Measurements from ENCODE around the gene CSNK2A2.

The CSNK2A2 gene

DNA sequence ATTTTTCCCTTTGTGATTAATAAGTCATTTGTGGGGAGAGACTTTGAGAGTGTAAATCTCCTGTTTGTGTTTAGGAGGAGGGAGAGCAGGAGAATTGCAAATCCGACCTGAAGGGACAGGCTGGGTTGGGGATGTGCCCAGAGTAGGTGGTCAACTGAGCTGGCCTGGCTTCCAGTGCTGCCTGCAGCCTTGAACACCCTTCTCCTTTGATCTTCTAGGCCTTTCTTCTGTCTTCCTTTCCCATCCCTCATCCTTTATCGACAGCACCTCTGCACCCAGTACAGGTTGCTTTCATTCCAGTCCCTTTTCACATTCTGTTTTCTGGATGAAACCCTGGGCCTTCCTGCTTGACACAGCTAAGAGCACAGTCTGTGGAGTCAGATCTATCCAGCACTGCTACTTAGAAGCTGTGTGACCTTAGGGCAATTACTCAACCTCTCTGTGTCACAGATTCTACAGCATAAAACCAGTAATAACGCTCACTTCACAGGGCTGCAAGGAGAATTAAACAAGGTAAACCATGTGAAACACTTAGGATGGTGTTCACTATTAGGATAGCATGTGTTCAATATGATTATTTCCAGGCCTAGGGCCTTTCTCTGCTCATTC is 1.0 kb upstream of the CSNK2A2 start:
- DNase-seq: no peak

DNA sequence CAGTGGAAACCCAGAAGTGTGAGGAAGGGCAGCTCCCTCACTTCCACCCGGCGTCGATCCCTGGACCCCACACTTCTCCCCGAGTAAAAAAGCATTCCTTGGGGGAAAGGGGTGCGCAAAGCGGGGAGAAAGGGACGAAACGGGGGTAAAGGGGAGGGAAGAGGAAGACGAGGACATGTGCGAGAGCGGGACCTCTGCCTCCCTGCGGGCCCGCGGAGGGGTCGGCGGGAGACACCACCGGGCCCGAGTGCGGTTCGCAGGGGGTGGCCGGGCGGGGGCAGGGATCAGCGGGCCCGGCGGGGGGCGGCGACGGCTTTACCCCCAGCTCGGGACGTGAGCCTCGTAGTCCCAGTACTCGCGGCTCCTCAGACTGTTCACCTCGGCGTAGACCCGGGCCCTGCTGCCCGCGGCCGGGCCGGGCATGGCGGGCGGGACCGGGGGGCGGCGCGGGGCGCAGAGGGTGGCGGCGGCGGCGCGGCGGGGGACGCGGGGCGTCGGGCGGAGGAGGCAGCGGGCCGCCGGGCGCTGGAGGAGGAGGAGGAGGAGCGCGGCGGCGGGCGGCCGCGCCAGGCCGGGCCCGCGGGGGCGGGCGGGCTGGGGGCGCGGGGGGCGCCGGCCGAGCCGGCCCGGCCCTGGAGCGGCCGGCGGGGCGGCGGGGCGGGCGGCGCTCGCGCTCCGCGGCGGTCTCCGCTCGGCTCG is 443 bp downstream of the CSNK2A2 start:
- DNase-seq: no peak

DNA sequence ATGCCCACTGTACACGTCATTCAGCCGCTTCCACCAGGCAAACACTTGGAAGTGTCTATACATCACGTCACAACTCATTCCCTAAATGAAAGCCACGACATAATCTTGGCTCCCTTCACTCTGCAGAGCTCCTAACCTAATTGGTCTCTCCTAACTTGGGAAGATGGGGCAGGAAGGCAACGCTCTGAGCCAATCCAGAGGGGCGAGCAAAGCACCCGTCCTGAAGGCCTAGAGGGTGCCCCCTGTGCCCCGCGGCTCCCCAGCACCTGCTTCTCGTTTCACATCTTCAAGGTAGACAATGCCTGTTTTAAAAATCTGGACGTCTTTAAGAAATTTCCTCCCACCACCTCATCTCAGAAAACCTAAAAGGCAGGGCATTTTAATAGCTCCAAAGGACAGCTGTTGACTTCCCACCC is 1.0 kb downstream of the CSNK2A2 start:
- DNase-seq: peak; percentile 20

DNA sequence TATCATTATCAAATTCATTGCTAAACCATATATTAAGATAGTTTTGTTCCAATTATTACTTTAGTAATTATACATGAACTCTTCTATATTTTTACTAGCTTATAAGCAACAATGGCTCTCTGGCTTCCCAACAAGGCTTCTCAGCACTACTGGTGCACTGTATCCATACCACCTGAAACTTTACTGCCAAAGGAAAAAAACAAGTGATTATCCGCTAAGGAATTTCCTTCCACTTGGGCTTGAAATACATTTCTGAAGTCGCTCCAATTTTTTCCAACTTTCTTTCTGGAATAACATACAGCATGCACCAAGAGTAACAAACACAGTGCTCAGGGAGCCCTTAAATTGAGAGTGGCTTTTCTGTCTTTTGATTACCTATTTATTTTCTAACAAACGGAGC is 2.1 kb downstream of the CSNK2A2 start:
- DNase-seq: no peak

DNA sequence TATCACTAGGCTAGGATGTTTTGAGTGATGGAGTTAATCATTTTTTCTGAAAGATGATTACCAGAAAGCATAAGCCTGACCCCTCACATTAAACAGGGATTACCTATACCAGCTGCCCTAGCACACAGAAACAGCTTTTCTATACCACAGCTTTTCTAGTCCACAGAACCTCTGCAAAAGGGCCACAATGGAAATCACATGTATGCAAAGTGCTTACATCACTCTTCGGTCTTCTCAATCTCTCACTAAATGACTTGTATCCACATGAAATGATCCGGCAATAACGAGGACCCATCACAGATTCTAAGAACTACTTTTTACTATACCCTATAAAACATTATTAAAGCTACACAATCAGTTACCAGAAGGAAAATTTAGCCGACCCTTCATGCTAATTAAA is 2.6 kb downstream of the CSNK2A2 start:
- DNase-seq: no peak

DNA sequence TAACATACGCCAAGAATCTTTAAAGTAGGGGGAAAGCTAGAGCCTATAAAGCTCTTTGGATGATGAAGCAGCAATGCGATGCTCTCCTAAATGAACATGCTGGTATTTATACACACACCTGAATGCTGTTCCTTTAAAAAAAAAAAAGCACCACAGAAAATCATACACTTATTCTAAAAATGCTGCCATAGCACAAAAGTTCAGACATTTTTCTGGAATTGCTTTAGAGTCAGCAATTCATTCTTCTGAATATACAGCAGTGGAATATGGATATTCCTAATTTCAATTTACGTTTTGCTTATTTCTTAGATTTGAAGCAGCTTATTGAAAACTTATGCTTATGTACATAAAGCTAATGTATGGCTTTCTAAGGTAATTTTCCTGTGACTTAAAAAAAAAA is 3.1 kb downstream of the CSNK2A2 start:
- no peak for DNase-seq

DNA sequence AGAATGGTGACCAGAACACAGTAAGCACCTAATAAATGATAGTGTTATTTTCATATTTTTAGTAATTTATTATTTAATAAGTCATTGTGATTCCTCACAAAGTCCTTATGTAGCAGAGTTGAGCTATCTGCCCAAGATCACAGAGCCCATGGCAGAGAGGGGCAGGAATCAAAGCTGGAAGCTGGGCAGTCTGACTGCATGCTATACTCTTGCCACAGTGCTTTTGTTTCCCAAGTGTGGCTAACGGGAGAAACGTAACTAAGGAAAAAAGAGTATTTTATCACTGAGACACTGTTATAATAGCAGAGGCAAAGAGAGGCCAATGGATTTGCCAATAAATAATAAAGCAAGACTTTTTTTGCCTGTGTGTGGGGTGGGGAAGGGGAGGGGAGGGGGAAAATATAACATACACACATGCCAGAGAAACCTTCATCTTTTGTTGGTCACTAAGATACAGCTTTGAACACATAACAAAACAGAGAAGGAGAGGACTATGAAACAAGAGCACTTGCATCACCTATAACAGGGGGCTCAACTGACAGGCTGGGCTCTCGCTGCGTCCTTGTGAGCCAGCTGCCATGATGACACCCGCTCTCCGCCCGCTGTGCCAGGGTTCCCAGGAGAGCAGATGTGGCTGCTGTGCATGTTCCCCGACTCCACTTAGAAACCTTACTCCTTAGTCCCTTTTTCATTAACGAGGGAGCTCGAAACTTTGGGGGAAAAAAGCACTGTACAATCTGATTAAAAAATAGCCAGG is 10.1 kb downstream of the CSNK2A2 start:
- no peak for DNase-seq

DNA sequence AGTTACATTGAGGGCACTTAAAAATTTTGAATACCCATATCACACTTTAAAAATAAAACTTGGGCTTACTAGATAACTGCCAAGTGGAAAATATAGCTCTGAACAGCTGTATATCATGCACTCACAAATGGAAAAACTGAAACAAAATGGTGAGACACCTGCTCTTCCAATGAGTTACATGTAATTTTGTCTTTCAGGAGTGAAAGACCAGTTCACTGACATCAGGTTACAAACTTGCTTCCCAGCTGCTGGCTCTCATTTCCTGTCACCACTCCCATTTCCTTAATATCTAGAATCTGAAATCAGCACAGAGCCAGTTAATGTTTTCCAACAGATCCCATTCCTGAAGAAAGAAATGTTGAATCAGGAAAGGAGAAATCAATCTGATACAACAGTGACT is 10.8 kb downstream of the CSNK2A2 start:
- no peak for DNase-seq

DNA sequence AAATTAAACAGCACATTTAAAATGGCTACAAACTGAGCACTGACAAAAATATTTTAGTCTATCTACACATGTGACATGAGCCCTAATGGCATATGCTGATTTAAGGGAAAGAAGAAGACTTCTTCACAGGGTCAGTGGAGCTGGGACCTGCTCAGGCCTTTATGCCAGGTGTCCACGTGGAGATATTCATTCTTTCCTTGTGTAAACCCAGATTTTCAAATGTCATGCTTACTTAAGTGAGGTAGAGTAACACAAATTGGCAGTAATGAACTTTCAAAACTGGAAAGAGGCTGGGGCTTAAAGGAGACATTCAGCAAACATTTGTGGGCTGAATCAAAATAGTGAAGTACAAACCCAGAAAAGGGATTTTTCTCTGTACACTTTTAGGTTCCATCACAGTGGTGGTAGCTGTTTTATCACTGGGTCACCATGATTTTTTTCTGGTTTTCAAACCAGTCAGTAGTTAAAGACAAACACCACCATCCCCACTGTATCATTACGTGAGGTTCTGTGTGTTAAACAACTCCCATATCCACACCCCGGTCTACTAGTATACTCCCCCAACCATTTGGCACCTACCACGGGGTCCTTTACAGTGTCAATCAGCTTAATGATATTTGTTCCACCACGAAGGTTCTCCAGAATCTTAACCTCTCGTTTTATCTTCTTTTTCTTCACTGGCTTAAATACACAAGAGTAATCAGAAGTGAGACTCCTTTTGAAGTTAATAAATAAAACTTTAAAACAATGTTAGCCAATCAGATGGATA is 11.5 kb downstream of the CSNK2A2 start:
- DNase-seq: no peak

DNA sequence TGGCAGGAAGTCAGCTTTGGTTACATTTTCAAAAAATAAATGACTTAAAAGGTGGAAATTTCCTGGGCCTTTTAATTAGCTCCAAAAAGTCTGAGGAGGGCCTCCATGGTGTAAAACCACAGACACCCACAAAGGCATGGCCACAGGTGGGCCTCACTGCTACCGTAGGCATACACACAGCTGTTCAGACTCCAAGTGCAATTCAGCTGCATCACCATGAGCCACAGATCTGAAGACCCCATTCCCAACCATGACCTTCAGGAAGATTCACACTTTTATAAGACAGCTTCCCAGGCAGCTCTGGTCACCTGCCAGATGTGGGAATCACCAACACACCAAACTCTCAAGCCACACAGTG is 20.6 kb downstream of the CSNK2A2 start:
- DNase-seq: no peak

DNA sequence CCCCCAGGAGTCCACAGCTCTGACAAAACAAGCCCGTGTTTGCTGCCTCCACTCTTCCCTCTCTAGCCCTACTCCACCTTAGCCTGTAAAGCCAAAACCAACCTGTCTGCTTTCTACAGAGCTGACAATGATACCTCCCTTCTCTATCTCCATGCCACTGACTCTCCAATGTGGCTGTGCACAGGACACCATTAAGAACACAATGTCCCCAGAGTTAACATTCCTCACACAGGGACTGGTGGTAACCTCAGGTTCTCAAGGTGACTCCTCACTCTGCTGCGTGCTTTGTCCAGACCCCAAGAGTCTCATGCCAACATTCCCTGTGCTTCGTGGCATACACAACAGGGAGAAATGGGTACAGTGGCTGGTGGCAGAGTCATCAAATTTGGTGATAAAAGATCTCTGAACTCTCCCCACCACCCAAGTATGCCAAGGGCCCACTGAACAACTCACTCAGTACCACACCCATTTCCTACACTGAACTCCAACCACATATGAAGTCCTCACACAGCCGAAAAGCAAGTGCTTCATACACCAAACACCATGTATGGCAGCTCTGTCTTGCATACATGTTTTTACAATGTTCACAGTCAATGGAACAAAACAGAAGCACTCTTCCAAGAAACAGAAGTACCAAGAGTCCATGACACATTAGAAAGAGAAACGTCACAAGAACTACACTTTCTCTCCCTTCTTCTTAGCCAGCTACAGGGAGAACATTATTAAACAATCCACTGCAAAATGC is 21.1 kb downstream of the CSNK2A2 start:
- no peak for DNase-seq

DNA sequence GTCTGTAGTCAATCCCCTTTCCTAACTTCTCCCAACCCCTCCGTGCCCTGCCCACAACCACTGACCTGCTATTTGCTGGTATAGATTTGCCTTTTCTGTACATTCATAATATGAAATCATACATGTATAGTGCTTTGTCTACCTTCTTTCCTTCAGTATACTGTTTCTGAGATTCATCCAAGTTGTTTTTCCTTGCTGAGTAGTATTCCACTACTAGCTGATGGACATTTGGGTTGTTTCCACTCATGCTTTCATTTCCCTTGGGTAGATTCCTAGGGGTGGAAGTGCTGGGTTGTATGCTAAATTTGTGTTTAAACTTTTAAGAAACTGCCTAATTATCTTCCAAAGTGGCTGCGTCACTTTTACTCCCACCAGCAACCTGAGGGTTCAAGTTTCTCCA is 27.7 kb downstream of the CSNK2A2 start:
- DNase-seq: no peak

DNA sequence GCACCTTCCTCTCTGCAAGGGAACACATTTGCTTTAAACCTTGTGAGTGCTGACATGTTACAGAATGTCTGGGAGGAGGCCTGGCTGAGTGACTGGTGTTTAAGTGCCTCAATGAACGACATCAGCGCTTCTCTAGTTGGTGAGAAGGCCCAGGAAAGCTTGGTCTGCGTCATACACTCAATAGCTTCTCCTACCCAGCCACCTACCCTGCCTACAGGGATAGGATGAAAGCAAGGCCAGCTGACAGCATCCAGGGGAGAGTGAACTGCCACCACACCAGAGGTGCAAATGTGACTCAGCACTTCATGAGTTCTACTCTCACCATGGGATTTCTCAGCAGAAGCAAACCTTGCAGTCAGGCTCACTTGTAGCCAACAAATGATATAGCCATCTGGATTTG is 37.1 kb downstream of the CSNK2A2 start:
- DNase-seq: no peak

DNA sequence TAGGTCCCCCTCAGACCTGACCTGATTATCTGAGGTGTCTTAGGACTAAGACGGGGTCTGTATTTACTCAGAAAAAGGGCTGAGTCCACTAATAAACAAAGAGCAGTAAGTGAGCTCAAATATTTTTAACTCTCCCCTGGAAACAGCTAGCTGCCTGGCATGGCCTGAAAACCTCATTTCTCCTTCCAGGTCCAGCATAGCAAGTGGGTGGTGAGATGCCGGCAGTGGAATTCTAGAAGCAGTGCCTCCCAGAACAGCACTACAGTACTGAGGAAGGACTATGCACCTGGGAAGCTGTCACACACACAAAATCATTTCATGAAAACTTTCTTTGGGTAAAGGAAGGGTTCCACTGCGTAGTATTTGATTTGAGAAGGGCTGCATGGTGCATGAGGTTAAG is 39.2 kb downstream of the CSNK2A2 start:
- no peak for DNase-seq

DNA sequence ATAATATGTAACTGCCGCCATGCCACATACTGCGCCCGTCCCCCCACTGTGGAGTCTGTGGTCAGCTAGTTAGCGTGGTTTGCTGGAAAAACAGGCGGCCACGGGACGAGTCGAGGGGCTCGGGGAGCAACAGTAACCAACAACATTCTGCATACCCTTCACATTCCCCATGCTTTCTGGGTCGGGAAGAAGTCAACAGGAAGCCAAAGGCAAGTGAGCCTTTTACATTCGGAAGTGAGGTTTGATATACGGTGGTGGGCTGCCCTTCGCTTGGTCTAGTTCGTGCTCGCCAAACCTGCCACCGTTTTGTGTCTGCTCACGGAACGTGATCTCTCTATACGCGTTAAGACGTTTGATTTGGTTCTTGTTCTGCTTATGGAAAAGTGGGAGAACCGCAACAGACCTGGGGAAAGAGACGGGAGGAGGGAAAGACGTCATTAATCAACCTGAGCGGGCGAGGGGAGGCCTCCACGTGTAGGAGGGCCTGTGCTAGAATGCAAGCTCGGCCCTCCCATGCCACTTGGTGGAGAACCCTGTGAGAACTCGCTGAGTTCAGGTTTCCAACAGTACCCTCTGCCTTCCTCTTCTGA is 39.9 kb downstream of the CSNK2A2 start:
- DNase-seq: no peak

DNA sequence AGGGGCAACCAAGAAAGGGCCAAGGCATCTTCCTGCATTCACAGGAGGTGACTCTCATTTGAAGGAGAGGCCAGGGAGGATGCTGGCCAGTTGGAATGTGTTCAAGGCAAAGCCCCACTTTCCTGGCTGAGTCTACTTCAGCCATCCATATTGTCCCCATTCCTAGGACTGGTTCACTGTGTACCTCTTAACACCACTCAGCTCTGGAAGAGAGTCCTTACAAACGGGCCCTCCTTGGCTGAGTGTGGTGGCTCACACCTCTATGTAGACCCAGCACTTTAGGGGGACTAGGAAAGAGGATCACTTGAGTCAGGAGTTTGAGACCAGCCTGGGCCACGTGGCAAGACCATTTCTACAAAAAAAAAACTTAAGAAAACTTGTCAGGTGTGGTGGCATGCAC is 40.7 kb downstream of the CSNK2A2 start:
- DNase-seq: no peak

DNA sequence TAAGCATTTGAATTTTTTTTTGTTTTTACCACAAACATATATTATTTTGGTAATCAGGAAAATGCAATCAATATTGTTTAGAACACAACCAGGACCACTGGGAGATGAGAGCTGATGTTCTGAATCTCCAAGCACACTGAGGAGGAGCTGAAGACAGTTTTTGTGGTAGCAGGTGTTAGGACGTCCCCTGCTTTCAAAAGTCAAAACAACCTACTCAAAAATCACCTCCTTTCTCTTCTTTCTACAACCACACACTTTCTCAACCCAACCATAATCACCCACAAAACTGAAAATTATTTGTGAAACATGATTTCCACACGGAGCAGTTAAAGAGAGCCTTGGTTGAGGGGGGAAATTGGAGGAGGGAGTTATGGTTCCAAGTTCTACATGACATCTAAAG is 42.1 kb downstream of the CSNK2A2 start:
- DNase-seq: no peak

DNA sequence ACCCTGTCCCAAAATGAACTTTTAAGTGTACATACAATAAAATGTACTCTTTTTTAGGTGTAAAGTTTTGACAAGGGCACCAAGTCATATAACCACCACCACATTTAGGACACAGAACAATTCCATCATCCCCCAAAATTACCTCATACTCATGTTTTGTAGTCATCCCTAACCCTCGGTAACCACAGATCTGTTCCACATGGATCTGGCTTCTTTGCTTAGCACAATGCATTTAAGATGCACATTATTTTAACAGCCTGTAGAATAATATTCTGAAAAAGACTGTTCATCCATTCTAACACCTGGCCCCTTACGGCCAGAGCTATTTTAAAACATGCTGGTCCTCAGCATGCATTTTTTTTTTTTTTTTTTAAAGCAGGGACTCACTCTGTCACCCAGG is 43.6 kb downstream of the CSNK2A2 start:
- peak; percentile 11 for DNase-seq

DNA sequence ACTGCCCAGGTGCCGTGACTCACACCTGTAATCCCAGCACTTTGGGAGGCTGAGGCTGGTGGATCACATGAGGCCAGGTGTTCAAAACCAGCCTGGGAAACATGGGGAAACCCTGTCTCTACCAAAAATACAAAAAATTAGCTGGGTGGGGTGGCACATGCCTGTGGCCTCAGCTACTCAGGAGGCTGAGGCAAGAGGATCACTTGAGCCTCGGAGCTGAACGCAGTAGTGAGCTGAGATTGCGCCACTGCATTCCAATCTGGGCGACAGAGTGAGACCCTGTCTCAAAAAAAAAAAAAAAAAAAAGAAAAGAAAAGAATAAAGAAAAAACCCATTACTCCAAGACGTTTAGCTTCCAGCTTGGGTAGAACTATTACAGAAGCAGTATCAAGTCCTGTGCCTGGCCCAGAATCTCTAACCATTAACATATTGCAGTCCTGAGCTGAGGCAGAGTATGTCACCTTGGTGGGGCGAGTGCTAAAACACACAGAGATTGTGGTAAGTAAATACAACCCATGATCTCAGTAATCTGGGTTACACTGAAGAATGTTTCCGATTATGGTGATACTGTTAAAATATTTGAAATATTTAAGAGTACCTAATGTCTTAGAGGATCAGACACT is 45.5 kb downstream of the CSNK2A2 start:
- peak; percentile 14 for DNase-seq

DNA sequence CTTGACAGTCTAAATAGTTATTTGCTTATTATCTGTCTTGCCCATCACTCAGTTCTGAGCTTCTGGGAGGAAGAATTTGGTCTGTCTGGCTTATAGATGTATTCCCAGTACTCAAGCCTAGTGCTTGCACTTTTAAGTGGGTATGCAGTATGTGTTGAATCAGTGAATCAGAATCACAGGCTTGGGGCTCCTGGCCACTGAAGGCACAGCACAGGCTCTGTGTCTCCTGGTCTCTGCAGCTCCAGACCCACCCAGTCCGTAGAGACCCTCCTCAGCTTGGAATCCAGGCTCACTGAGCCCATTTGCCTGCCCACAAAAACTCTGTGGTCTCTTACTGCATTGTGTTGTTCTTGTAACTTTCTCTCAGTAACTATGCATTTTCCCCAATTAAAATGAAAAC is 49.4 kb downstream of the CSNK2A2 start:
- DNase-seq: no peak

DNA sequence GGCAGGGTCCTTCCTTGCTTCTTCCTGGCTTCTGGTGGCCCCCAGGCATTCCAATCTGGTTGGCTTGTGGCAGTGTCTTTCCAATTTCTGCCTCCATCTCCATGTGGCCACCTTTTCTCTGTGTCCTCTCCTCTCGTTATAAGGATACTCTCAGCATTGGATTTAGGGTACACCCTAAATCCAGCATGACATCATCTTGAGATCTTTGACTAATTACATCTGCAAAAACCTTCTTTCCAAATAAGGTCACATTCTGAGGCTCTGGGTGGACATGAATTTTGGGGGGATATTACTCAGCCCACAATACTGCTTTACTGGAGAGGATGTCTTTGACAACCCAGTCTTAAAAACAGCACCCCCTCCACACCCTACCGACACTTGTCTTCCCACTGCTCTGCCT is 49.8 kb downstream of the CSNK2A2 start:
- no peak for DNase-seq

DNA sequence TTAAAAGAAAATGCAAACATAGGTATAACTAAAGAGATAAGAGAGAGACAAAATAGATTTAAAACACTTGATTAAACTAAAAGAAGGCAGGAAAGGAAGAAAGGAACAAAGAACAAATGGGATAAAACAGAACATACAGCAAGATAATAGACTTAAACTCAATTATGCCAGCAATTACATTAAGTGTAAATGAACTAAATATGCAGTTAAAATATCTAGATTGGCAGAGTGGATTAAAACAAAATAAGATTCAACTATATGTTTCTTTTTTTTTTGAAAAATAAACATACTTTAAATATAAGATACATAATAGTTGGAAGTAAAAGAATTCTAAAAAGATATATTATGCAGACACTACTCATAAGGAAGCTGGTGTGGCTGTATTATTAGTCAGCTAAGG is 59.1 kb downstream of the CSNK2A2 start:
- no peak for DNase-seq

Data from fibroblast of skin of abdomen (primary cell).